Measurements from ENCODE around the gene TAF12. TPM values are rescaled to one million over a fixed set of nuclear protein-coding genes. Genes with fewer than 3 reads are reported as not detected.
"Not testable (repeated sequence)": the region's sequence is repeated elsewhere in the genome, so short reads cannot be mapped to it uniquely, and the experiment has no call there.

The TAF12 gene
- total RNA-seq, 2 experiments from 2014 or later = 7.0 to 8.0 TPM

- ATAC-seq (ENCODE audit: poor library complexity) = peak; percentile 61
- no peaks in the 10 kb centered on the region for H3K9me3 Mint-ChIP-seq
- POLR2A ChIA-PET = interaction anchor here (0.7 to 3.9 kb wide), 2 partner anchors 9 to 11 kb away, joined by 3 to 26 read pairs; no protein-coding TSS in a partner anchor
- no peak overlapping the region for H3K27ac Mint-ChIP-seq
- no peaks in the 10 kb centered on the region for H3K36me3 Mint-ChIP-seq (ENCODE audit: low read depth)
- H3K27me3 Mint-ChIP-seq = peaks cover 12% of the 10 kb centered on the region
- Histone ChIP-seq H3K27ac (ENCODE audit: low read depth in 1 of 2, low read length in 2 of 2) (no peak overlapping the region), H3K27me3 (ENCODE audit: control insufficient read depth in 1 of 2, insufficient read depth in 2 of 2, low read length in 2 of 2) (peaks cover 0 to 6% of the 10 kb centered on the region in 2 experiments), H3K36me3 (ENCODE audit: insufficient read depth, low read length) (peaks cover 4% of the 10 kb centered on the region), H3K4me1 (ENCODE audit: insufficient read depth, low read length) (peaks cover 9% of the 10 kb centered on the region), H3K4me3 (ENCODE audit: low read length) (peak overlapping the region; percentile 40), H3K9me3 (ENCODE audit: control insufficient read depth in 1 of 2, insufficient read depth in 1 of 2, low read length in 2 of 2) (no peaks in the 10 kb centered on the region)
- TF ChIP-seq, protein P1, sequence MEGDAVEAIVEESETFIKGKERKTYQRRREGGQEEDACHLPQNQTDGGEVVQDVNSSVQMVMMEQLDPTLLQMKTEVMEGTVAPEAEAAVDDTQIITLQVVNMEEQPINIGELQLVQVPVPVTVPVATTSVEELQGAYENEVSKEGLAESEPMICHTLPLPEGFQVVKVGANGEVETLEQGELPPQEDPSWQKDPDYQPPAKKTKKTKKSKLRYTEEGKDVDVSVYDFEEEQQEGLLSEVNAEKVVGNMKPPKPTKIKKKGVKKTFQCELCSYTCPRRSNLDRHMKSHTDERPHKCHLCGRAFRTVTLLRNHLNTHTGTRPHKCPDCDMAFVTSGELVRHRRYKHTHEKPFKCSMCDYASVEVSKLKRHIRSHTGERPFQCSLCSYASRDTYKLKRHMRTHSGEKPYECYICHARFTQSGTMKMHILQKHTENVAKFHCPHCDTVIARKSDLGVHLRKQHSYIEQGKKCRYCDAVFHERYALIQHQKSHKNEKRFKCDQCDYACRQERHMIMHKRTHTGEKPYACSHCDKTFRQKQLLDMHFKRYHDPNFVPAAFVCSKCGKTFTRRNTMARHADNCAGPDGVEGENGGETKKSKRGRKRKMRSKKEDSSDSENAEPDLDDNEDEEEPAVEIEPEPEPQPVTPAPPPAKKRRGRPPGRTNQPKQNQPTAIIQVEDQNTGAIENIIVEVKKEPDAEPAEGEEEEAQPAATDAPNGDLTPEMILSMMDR (IDR thresholded peaks at IDR 0.05) = no peak
- H3K4me1 Mint-ChIP-seq (ENCODE audit: low read depth) = peaks cover 7% of the 10 kb centered on the region
- intact Hi-C loops (cut with DNase I, micrococcal nuclease) = no loop called here
- DNase-seq = peak in 2 of 14 experiments; percentile 17 to 30
- peak overlapping the region; percentile 86 for H3K4me3 Mint-ChIP-seq
- CTCF ChIA-PET = no interaction called here
Observed at GRCh38 chr1:28592321-28593071, 50.4 kb downstream of the TAF12 start.

- Mint-ChIP-seq H3K36me3 (ENCODE audit: low read depth) (no peaks in the 10 kb centered on the region), H3K27me3 (peaks cover 12% of the 10 kb centered on the region), H3K27ac (no peak within 1 kb of the TSS), H3K9me3 (no peaks in the 10 kb centered on the region), H3K4me3 (peak within 1 kb of the TSS; percentile 86), H3K4me1 (ENCODE audit: low read depth) (peaks cover 7% of the 10 kb centered on the region)
- CTCF ChIA-PET = interaction anchor here (2.4 kb wide), 1 partner anchor 10 kb away, joined by 5 read pairs; no protein-coding TSS in a partner anchor
- Histone ChIP-seq H3K27me3 (ENCODE audit: control insufficient read depth in 1 of 2, insufficient read depth in 2 of 2, low read length in 2 of 2) (peaks cover 0 to 6% of the 10 kb centered on the region in 2 experiments), H3K4me1 (ENCODE audit: insufficient read depth, low read length) (peaks cover 9% of the 10 kb centered on the region), H3K9me3 (ENCODE audit: control insufficient read depth in 1 of 2, insufficient read depth in 1 of 2, low read length in 2 of 2) (no peaks in the 10 kb centered on the region), H3K4me3 (ENCODE audit: low read length) (peak within 1 kb of the TSS; percentile 40), H3K27ac (ENCODE audit: low read depth in 1 of 2, low read length in 2 of 2) (no peak within 1 kb of the TSS), H3K36me3 (ENCODE audit: insufficient read depth, low read length) (peaks cover 4% of the 10 kb centered on the region)
- POLR2A ChIA-PET = interaction anchor here (3.9 kb wide), 1 partner anchor 10 kb away, joined by 26 read pairs; no protein-coding TSS in a partner anchor
- DNase-seq (peak in 4 of 14 experiments; percentile 11 to 47 (median 32)), ATAC-seq (ENCODE audit: poor library complexity) (peak; percentile 75)
- TF ChIP-seq, protein P1 (IDR thresholded peaks at IDR 0.05) = no peak
- intact Hi-C loops (cut with DNase I, micrococcal nuclease) = no loop called here
Observed at GRCh38 chr1:28591708-28592320, 51.1 kb downstream of the TAF12 start, which contains the start of gene RAB42. TSS of gene RAB42 (plus strand) at chr1:28592265. CDS start at chr1:28592512, 247 bp downstream.

DNA sequence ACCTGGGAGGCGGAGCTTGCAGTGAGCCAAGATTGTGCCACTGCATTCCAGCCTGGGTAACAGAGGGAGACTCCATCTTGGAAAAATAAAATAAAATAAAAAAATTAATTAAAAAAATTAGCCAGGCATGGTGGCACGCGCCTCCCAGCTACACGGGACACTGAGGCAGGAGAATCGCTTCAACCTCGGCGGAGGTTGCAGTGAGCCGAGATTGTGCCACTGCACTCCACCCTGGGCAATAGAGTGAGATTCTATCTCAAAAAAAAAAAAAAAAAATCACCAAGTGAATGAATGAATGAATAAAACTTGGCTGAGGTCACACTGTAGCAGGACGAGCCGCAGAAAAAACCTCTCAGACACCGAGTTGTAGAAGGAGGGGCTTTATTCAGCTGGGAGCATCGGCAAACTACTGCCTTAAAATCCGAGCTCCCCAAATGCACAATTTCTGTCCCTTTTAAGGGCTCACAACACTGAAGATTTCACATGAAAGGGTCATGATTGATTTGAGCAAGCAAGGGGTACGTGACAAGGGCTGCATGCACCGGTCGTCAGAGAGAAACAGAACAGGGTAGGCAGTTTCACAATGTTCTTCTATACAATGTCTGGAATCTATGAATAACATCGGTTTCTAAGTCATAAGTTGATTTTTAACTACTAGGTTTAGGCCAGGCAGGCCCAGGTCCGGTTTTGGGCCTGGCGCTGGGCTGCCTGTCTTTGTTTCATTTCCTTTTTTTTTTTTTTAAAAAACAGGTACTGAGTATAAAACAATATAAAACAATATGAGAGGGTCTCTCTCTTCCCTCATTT lies 56.1 kb downstream of the TAF12 start:
- H3K9me3 Mint-ChIP-seq; H3K27me3 ChIP-seq (ENCODE audit: control insufficient read depth in 1 of 2, insufficient read depth in 2 of 2, low read length in 2 of 2); DNase-seq; POLR2A ChIA-PET; H3K4me3 ChIP-seq (ENCODE audit: low read length); H3K4me3 Mint-ChIP-seq; H3K27ac Mint-ChIP-seq; H3K9me3 ChIP-seq (ENCODE audit: control insufficient read depth in 1 of 2, insufficient read depth in 1 of 2, low read length in 2 of 2); H3K27ac ChIP-seq (ENCODE audit: low read depth in 1 of 2, low read length in 2 of 2); H3K36me3 ChIP-seq (ENCODE audit: insufficient read depth, low read length); H3K27me3 Mint-ChIP-seq; H3K36me3 Mint-ChIP-seq (ENCODE audit: low read depth); ATAC-seq (ENCODE audit: poor library complexity): not testable (repeated sequence)
- CTCF ChIA-PET = interaction anchor here (0.6 kb wide), 1 partner anchor 826 kb away, joined by 4 read pairs; no protein-coding TSS in a partner anchor
- H3K4me1 ChIP-seq (ENCODE audit: insufficient read depth, low read length) = peaks cover 16% of the 10 kb centered on the region
- peaks cover 15% of the 10 kb centered on the region for H3K4me1 Mint-ChIP-seq (ENCODE audit: low read depth)
- intact Hi-C loops (cut with DNase I, micrococcal nuclease) = loop anchor here in 1 of 2 experiments (10.0 kb wide), 1 partner anchor 342 kb away; no protein-coding TSS in a partner anchor
